Progenitor cell of endocrine pancreas (in vitro differentiated cells): ENCODE results near the gene UPF3B. TPM values are rescaled to one million over a fixed set of nuclear protein-coding genes. Genes with fewer than 3 reads are reported as not detected.
"Not testable (repeated sequence)": the region's sequence is repeated elsewhere in the genome, so short reads cannot be mapped to it uniquely, and the experiment has no call there.

Experiments
- DNase-seq: peaks from one replicate; pipeline ENCODE4 v3.0.0; 2021; ENCODE audit warnings: low spot score; ENCODE audit not compliant: unreplicated experiment
- H3K27ac Mint-ChIP-seq: 2 replicates; pipeline ENCODE4 v1.8.0; 2021; ENCODE audit warnings: mild to moderate bottlenecking, moderate library complexity, mixed read lengths
- H3K27me3 Mint-ChIP-seq: 2 replicates; pipeline ENCODE4 v1.8.0; 2021; ENCODE audit warnings: mixed read lengths
- H3K36me3 Mint-ChIP-seq: 2 replicates; pipeline ENCODE4 v1.8.0; 2022; ENCODE audit warnings: mixed read lengths; ENCODE audit not compliant: insufficient read depth
- H3K4me1 Mint-ChIP-seq: 2 replicates; pipeline ENCODE4 v1.8.0; 2021; ENCODE audit warnings: low read depth, mixed read lengths
- H3K4me3 Mint-ChIP-seq: 2 replicates; pipeline ENCODE4 v1.8.0; 2021; ENCODE audit warnings: low read depth, mild to moderate bottlenecking, moderate library complexity, mixed read lengths
- H3K9me3 Mint-ChIP-seq: 2 replicates; pipeline ENCODE4 v1.8.0; 2021; ENCODE audit warnings: low read depth, mixed read lengths
- total RNA-seq: library from RNA; stranded (reverse); gene quantifications from 2 replicates; pipeline ENCODE4 v1.2.1, GENCODE V29; 2021
- TF ChIP-seq, protein P1 (sequence below): fragments of 200-600 bp; sonication (generic); IDR thresholded peaks from one replicate; pipeline ENCODE4 v1.5.0; 2021; ENCODE audit warnings: antibody characterized with exemption, mild to moderate bottlenecking; ENCODE audit not compliant: unreplicated experiment

The UPF3B gene
- total RNA-seq, 1 donor from 2014 or later, result 30.2 TPM

DNA sequence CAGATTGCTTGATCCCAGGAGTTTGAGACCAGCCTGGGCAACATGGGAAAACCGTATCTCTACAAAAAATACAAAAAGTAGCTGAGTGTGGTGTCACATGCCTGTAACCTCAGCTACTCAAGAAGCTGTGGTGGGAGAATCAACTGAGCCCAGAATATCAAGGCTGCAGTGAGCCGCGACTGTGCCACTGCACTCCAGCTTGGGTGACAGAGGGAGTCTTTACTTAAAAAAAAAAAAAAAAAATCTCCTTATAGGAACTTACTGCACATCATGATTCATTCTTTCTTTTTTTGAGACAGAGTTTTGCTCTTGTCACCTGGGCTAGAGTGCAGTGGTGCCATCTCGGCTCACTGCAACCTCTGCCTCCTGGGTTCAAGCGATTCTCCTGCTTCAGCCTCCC, 24.3 kb downstream of the UPF3B start:
- no peak for DNase-seq
- TF ChIP-seq, protein P1, sequence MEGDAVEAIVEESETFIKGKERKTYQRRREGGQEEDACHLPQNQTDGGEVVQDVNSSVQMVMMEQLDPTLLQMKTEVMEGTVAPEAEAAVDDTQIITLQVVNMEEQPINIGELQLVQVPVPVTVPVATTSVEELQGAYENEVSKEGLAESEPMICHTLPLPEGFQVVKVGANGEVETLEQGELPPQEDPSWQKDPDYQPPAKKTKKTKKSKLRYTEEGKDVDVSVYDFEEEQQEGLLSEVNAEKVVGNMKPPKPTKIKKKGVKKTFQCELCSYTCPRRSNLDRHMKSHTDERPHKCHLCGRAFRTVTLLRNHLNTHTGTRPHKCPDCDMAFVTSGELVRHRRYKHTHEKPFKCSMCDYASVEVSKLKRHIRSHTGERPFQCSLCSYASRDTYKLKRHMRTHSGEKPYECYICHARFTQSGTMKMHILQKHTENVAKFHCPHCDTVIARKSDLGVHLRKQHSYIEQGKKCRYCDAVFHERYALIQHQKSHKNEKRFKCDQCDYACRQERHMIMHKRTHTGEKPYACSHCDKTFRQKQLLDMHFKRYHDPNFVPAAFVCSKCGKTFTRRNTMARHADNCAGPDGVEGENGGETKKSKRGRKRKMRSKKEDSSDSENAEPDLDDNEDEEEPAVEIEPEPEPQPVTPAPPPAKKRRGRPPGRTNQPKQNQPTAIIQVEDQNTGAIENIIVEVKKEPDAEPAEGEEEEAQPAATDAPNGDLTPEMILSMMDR, result no peak
- Mint-ChIP-seq H3K27ac (no peak overlapping the region), H3K4me1 (no peaks in the 10 kb centered on the region), H3K4me3 (no peak overlapping the region), H3K27me3 (no peaks in the 10 kb centered on the region), H3K9me3 (peaks cover 9% of the 10 kb centered on the region), H3K36me3 (peaks cover 7% of the 10 kb centered on the region)

DNA sequence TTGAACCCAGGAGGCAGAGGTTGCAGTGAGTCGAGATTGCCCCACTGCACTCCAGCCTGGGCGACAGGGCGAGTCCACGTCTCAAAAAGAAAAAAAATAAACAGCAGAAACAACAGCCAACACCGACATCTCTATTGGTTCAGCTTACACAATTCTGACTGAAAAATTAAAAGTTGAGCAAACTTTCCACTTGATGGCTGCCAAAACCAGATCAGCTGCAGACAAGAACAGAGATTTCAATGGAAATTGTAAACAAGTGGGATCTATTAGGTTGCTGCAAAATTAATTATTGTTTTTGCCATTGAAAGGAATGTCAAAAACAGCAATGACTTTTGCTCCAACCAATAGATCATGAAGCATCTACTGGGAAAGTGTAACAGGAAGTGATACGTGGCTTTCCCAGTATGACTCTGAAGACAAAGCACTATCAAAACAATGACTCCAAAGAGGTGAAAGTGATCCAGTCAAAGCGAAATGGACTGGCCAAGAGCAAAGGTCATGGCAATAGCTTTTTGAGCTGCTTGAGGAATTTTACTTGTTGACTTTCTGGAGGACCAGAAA, 26.3 kb downstream of the UPF3B start:
- Mint-ChIP-seq H3K27ac (no peak overlapping the region), H3K4me3 (no peak overlapping the region)

DNA sequence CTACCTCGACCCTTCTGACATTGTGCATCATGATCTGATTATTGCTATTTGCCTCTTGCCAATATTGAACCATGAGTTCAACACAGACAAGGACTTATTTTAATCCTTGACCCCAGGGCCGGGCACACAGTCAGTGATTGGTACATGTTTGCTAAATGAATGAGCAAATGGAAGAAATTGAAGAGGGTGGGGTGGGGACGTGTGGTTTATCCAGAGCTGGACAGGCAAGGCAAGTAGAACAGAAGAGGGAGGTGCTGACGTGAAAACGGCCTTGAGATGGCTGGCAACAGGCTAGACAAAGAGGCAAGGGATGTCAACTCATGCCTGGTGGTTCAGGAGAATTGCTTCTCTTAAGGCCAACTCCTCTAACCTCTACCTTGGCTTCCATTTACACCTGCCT, 28.5 kb downstream of the UPF3B start:
- DNase-seq, H3K4me1 Mint-ChIP-seq, H3K36me3 Mint-ChIP-seq, H3K27me3 Mint-ChIP-seq, H3K27ac Mint-ChIP-seq, H3K9me3 Mint-ChIP-seq, H3K4me3 Mint-ChIP-seq: not testable (repeated sequence)

More for the DNA sequence above, 26.3 kb downstream of the UPF3B start:
- Mint-ChIP-seq H3K27me3 (no peaks in the 10 kb centered on the region), H3K36me3 (peaks cover 9% of the 10 kb centered on the region), H3K4me1 (no peaks in the 10 kb centered on the region), H3K9me3 (peaks cover 6% of the 10 kb centered on the region)
- no peak for DNase-seq
- TF ChIP-seq, protein P1, result no peak

GRCh38 chrX:119821703-119822102, 31.1 kb downstream of the UPF3B start:
- not testable (repeated sequence) for H3K9me3 Mint-ChIP-seq, H3K27ac Mint-ChIP-seq, DNase-seq, H3K4me1 Mint-ChIP-seq, H3K36me3 Mint-ChIP-seq, H3K4me3 Mint-ChIP-seq, H3K27me3 Mint-ChIP-seq

- Mint-ChIP-seq H3K4me1 (no peaks in the 10 kb centered on the region), H3K4me3 (no peak overlapping the region), H3K27ac (no peak overlapping the region), H3K36me3 (peaks cover under 1% of the 10 kb centered on the region), H3K9me3 (peaks cover 6% of the 10 kb centered on the region), H3K27me3 (no peaks in the 10 kb centered on the region)
- no peak for DNase-seq
- TF ChIP-seq, protein P1, result no peak
These were observed 35.6 kb downstream of the UPF3B start for GRCh38 chrX:119817130-119817690.

GRCh38 chrX:119816300-119816699, 36.5 kb downstream of the UPF3B start:
- Mint-ChIP-seq H3K27ac (no peak overlapping the region), H3K4me1 (no peaks in the 10 kb centered on the region), H3K36me3 (no peaks in the 10 kb centered on the region), H3K4me3 (no peak overlapping the region), H3K27me3 (no peaks in the 10 kb centered on the region), H3K9me3 (peaks cover 6% of the 10 kb centered on the region)
- TF ChIP-seq, protein P1, result no peak
- no peak for DNase-seq
